Esophagus squamous epithelium (tissue), 4 donors: ENCODE measurements around the gene XPOT.

Experiments used
- CTCF ChIP-seq, 6 experiments: fragments of 450-650 bp in 4 of 6; fragments of 200-600 bp in 2 of 6; sonication (generic) in 2 of 6; IDR thresholded peaks; one replicate each; pipeline ENCODE4 v1.5.1; 2016 to 2019; ENCODE audit warnings: antibody characterized with exemption in 6 of 6, mild to moderate bottlenecking in 4 of 6, moderate library complexity in 4 of 6
- POLR2A ChIP-seq, 4 donors: fragments of 450-650 bp; IDR thresholded peaks; one replicate each; pipeline ENCODE4 v1.6.1; 2017; ENCODE audit warnings: antibody characterized with exemption in 4 of 4, mild to moderate bottlenecking in 4 of 4, moderate library complexity in 3 of 4

GRCh38 chr12:64491718-64492117 is 87.5 kb downstream of the XPOT start:
- TF ChIP-seq CTCF (IDR thresholded peaks at IDR 0.05): no peak
- no peak for TF ChIP-seq POLR2A (IDR thresholded peaks at IDR 0.05)
